GM20000 (cell line): Measurements from ENCODE around the gene SLC35F5.

Experiments
- DNase-seq: peaks from one replicate; pipeline ENCODE4 v3.0.0; 2012; ENCODE audit warnings: low spot score
- CTCF ChIP-seq: IDR thresholded peaks from 2 replicates; pipeline ENCODE4 v1.5.1; 2012; ENCODE audit warnings: mild to moderate bottlenecking, control low read depth; ENCODE audit errors: extremely low read depth, missing control alignments

SLC35F5 gene

GRCh38 chr2:113724010-113724409 lies 32.4 kb downstream of the SLC35F5 start:
- no peak for DNase-seq
- no peak for TF ChIP-seq CTCF

GRCh38 chr2:113723411-113723810 lies 33.0 kb downstream of the SLC35F5 start:
- no peak for TF ChIP-seq CTCF
- no peak for DNase-seq

GRCh38 chr2:113720167-113720566 lies 36.3 kb downstream of the SLC35F5 start:
- TF ChIP-seq CTCF = no peak
- DNase-seq = no peak

GRCh38 chr2:113716291-113716690 lies 40.2 kb downstream of the SLC35F5 start:
- DNase-seq = no peak
- TF ChIP-seq CTCF = no peak

GRCh38 chr2:113712941-113713340 lies 43.5 kb downstream of the SLC35F5 start:
- DNase-seq = no peak
- no peak for TF ChIP-seq CTCF

- no peak for TF ChIP-seq CTCF
- DNase-seq = no peak
These were observed 44.6 kb downstream of the SLC35F5 start for GRCh38 chr2:113711851-113712250.

GRCh38 chr2:113709022-113709421 lies 47.4 kb downstream of the SLC35F5 start:
- no peak for TF ChIP-seq CTCF
- no peak for DNase-seq
